Stimulated activated CD8-positive, alpha-beta memory T cell treated with anti-CD3 and anti-CD28 coated beads, Interleukin-4, amount 100 ng/mL, for 4 hours (primary cell): ENCODE results near the gene PPME1.
"Not testable (repeated sequence)": the region's sequence is repeated elsewhere in the genome, so short reads cannot be mapped to it uniquely, and the experiment has no call there.

ENCODE experiments used
- DNase-seq, 2 donors: peaks; one replicate each; pipeline ENCODE4 v3.0.0-alpha.2; 2020; ENCODE audit warnings: low read depth in 2 of 2, low spot score in 1 of 2

PPME1 gene, protein sequence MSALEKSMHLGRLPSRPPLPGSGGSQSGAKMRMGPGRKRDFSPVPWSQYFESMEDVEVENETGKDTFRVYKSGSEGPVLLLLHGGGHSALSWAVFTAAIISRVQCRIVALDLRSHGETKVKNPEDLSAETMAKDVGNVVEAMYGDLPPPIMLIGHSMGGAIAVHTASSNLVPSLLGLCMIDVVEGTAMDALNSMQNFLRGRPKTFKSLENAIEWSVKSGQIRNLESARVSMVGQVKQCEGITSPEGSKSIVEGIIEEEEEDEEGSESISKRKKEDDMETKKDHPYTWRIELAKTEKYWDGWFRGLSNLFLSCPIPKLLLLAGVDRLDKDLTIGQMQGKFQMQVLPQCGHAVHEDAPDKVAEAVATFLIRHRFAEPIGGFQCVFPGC

DNA sequence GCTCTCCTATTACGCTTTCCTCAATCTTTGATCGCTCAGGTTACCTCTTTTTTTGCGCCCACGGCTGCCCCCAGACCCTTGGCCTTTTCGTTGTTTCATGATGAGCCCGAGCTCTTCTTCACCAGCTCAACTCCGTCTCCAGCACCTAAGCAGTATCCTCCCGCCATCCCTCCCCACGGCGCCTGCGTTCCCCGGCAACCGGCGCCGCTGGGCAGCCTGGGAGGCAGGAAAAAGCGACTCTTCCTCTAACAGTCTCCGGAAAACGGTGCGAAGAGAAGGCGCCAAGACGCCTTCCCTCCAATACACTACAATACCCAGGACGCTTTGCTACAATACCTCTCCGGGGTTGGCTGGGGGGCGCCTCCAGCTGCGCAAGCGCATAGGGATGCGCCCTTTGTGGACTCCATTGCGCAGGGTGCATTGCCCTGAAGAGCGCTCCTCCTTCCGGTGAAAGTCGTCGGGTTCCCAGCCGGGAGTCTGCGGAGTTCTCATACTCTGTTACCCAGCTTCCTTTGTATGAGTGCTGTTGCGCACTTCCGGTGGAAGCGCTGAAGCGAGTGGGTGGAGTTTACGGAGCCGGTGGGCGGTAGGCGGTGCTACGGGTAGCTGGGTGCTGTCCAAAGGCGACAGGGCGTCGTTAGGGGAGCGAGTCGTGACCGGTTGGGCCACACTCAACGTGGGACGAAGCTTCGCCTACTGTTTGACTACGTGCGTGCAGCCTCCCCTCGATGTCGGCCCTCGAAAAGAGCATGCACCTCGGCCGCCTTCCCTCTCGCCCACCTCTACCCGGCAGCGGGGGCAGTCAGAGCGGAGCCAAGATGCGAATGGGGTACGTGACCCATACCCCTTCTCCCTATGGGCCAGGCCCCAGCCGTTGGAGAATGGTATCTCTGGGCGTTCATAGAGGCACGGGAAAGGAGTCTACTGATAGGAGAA lies at the start of gene PPME1, which contains the start of gene C2CD3:
TSS of gene PPME1 (plus strand) at position 596 of the 936 bp plus-strand sequence. CDS start at position 729, 133 bp downstream.
TSS of gene C2CD3 (minus strand) at position 309 of the 936 bp plus-strand sequence. CDS start at position 99, 210 bp downstream.
- DNase-seq: peak; percentile 90 to 96

DNA sequence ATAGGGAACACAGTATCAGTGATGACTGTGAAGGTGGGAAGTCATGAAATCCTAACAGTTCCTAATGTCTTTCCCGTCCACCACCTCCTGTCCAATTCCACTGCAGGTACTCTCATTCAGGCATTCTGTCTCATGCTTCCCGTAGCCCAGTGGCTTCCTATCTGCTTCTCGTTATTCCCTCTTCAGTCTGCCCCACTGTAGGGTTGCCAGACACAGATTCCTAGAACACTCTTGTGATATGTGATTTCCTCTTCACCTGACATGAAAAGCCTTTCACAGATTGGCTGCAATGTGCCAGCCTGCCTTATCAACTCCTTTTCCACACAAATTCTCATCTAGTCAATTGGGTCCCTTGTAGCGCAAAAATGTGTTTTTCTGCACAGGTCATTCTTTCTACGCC lies 49.3 kb upstream of the PPME1 start:
- DNase-seq: no peak

DNA sequence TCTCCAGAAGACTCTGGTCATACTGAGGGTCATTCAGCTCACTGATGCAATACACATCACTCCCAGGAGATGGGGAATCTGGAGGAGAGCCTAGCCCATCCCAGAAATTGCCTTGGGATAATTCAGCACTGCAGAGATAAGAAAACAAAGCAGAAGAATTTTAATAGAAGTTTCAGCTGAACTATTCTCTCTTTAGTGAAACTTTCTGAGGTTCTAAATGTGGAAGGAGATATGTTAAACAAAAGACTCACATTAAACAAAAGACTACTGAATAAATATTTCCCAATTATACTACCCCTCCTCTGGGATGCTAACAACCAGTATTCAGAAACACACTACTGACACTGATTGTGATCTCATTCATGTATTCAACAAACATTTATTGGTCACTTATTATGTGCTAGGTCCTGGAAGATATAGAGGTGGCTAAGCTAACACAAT lies 48.1 kb upstream of the PPME1 start:
- DNase-seq: no peak

DNA sequence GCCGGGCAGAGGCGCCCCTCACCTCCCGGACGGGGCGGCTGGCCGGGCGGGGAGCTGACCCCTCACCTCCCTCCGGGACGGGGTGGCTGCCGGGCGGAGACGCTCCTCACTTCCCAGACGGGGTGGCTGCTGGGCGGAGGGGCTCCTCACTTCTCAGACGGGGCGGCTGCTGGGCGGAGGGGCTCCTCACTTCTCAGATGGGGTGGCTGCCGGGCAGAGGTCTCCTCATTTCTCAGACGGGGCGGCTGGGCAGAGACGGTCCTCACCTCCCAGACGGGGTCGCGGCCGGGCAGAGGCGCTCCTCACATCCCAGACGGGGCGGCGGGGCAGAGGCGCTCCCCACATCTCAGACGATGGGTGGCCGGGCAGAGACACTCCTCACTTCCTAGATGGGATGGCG lies 42.0 kb upstream of the PPME1 start:
- not testable (repeated sequence) for DNase-seq

DNA sequence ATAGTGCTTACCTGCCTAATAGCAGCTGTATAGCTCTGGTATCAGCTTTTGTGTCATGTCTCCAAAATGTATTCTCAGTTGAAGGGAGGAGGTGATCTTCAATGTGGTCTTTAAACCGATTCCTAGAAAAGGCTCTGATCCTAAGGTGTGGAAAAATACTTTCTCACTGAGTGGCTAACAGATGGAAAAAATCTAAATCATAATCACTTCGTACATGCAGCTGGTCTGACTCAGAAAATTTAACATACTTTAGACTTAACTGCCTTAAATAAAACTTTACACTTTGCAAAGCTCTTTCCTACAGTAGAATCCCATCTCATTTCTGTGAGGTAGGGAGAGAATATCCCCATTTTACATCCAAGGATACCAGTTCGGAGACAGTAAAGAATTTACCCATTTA lies 38.3 kb upstream of the PPME1 start:
- no peak for DNase-seq

DNA sequence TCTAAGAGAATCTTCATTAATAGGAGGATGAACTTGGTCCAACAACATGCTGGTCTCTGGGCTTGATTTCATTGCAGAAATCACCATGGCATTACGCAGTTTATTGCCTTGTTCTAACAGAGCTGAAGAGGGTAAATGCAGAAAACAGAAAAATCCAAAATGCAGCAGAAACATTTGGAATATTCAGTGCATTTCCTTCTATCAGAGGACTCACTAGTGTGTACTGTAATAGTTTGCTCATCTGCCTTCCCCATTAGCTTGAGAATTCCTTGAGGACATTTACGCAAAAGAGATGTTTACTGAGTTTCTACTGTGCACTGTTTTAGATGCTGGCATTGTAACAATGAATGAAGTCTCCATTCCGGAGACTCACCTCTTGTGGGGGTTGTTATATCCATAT lies 37.7 kb upstream of the PPME1 start:
- no peak for DNase-seq

DNA sequence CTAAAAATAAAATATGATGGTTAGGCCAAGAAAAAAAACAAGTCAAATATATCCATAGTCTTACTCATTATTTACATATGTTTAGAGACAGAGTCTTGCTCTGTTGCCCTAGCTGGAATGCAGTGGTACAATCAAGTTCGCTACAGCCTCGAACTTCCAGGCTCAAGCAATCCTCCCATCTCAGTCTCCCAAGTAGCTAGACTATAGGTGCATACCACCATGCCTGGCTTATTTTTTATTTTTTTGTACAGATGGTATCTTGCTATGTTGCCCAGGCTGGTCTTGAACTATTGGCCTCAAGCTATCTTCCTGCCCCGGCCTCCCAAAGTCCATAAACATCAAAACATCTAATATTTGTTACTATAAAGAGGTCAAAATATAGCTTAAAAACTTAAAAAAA lies 36.4 kb upstream of the PPME1 start:
- no peak for DNase-seq

DNA sequence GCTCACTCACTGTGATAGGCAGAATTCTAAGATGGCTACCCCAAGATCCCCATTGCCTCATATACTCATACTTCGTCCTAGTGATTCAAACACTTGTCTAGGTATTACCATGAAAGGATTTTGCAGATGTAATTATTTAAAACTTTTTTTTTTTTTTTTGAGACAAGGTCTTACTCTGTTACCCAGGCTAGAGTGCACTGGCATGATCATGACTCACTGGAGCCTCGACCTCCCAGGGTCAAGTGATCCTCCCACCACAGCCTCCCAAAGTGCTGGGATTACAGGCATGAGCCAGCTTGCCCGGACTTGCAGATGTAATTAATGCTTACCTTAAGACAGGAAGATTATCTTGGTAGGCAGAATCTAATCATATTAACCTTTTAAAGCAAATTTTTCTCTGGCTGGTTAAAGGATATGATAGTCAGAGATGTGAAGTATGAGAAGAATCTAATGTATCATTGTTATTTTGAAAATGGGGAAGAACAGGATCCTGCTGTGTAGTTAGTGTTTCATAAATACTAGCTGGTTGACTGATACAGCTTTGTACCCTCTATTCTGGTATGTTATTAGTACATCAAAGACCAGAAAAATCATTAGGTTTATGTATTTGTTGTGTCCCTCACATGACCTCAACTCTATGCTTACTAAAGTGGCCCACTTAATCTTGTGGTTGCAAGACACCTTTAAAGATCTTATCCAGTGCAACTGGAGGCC lies 35.8 kb upstream of the PPME1 start:
- DNase-seq: no peak

DNA sequence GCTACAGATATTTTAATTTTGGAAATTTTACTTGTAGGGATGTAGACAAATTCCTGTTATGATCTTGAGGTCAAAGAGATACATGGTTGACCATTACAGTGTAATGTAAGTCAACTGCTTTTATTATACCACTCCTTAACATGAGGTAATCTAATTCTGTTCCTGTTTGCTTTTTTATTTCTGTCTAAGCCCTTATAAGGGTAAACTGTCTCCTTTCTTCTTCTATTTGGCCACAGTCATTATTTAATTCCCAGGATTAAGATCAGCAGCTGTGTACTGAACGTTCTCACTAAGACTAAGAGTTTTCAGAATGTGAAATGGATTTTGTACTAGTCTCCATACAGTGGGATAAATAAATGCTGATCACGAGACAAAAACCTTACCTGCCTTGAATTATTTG lies 33.1 kb upstream of the PPME1 start:
- DNase-seq: no peak

DNA sequence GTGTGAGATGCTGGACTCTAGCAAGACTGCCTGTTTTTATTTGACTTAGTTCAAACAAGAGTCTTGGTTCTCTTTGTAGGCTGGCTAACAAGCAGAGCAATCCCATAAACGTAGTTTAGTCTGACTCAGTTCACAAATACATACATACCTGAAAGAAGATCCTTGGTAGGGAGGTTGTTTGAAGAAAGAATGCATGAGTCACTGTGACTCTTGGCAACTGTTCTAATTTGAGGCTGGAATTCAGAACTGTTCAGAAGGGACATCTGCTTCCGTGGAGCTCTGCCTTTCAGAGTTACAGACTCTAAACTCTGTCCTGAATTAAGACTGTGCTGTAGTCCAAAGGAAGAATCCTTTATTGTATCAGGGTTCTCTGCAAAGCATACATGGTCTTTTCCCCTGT lies 32.5 kb upstream of the PPME1 start:
- DNase-seq: no peak

DNA sequence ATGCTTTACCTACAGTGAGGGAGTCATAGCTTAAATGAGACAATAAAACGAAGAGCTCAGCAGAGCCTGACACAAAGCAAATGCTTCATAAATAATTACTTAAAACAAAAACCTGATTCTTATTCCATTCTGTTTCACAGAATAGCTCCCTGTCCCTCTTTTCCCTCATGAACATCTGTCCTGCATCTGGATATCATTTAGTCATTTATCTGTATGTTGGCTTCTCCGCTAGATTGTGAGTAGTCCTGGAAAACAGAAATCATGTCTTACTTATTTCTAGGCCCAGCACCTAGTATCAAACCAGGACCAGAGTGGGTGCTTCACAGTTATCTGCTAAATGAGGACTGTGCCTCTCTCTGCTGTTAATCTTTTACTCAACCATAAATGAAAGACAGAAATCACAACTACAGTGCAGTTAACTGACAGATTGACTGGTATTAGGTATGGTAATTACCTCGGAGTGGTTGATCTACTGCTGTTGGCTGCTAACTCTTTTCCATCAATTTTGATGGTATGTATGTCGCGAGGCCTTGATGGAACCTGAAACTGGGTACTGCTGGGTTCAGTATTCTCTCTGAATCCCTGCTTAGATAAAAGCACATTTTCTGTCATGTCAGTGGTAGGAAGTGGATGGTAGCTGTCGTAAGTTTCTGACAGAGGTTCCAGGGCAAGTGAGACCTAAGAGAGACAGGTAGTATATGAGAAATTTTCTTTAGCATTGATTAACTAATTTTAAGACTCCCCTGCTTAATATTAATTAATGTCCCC lies 31.8 kb upstream of the PPME1 start:
- no peak for DNase-seq

DNA sequence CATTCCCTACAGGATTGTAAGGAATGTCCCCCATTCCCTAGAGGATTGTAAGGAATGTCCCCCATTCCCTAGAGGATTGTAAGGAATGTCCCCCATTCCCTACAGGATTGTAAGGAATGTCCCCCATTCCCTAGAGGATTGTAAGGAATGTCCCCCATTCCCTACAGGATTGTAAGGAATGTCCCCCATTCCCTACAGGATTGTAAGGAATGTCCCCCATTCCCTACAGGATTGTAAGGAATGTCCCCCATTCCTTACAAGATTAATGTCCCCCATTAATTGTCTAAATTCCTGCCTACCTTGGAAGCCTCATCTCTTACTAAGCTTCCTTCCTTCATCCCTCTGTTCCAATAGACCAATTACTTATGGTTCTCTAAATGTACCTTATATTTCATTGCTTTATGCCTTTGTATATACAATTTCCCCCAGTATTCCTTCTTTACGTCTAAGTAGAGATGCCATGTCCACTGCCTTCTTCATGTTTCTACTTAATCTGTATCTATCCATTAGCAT lies 31.1 kb upstream of the PPME1 start:
- DNase-seq: not testable (repeated sequence)

DNA sequence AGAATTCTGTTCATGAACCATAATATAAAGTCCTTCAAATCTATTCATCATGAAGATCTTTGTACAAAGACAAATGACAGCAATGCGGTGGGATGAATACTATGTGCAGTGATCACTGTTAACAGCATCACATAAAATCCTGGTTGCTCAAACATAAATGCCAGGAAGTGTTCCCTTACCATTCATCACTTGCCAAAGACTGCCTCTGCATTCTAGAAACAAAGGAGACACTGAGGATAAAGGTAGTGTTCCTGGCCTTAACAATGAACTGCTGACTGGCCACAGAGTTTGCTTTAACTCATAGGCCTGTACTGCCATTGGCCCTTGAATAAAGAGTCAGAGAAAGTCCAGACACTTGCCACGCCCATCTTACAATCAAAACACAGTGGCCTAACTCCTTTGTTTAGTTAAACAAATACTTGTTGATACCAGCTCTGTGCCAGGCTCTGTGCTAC lies 29.8 kb upstream of the PPME1 start:
- DNase-seq: no peak

DNA sequence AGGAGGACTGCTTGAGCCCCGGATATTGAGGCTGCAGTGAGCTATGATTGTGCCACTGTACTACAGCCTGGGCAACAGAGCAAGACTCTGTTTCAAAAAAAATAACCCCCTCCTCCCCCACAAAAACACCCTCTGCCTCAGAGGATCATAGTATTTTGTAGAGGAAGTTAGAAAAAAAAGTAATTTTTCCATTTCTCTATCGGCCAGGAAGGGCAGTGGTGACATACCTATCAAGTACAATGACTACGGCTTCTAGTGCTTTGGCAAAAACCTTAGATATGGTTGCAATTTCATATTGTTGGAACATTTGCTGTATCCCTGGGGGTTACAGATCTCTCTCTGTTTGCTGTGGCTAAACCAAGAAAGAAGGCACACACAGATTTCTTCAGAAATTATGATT lies 29.2 kb upstream of the PPME1 start:
- no peak for DNase-seq

DNA sequence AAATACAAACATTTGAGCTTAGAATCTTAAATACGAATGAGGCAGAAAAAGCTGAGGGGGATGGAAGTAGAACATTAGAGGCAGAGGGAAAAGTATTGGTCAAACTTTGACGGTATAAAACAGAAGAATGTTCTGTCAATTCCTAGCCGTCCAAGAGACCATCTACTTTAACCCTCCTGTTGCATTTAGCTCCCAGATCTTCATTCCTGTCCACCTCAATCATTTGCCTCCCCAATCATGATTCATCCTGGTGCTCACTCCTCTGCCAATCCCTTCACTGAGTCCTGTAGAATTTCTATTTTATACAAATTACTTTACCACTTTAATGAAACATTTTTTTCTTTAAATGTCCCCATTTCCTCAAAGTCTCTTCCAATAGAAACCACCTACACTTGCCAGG lies 28.5 kb upstream of the PPME1 start:
- DNase-seq: no peak

DNA sequence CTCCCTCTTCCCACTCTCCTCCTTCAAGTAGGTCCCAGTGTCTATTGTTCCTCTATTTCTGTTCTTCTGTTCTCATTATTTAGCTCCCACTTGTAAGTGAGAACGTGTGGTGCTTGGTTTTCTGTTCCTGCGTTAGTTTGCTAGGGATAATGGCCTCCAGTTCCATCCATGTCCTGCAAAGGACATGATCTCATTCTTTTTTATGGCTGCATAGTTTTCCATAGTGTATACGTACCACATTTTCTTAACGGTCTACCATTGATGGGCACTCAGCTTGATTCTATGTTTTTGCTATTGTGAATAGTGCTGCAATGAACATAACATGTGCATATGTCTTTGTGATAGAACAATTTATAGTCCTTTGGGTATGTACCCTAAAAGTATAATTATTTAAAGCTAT lies 26.5 kb upstream of the PPME1 start:
- DNase-seq: no peak

DNA sequence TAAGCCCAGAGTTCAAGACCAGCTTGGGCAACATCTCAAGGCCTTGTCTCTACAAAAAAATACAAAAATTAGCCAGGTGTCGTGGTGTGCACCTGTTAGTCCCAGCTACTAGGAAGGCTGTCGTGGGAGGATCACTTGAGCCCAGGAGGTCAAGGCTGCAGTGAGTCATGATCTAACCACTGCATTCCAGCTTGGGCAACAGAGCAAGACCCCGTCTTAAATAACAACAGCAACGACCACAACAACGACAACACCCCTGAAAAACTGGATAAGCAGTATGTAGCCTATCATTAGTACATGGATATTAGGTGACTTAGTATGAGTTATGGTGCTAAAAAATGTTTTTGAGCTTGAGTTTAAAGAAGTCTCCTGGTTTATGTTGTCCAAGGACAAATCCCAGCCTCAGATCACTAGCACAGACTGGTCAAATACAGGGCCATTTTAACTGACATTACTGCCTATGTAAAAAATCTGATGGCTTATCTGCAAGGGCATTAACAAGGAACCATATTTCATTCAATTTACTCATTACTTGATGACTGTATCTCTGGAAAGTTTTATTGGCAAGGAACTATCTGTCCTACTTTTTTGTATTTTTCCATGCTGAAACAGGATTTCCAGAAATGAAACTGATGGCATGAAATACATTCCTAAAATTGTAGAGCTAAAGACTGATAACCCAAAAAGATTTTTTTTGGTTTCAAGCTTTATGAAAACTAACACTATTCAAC lies 23.7 kb upstream of the PPME1 start:
- no peak for DNase-seq

DNA sequence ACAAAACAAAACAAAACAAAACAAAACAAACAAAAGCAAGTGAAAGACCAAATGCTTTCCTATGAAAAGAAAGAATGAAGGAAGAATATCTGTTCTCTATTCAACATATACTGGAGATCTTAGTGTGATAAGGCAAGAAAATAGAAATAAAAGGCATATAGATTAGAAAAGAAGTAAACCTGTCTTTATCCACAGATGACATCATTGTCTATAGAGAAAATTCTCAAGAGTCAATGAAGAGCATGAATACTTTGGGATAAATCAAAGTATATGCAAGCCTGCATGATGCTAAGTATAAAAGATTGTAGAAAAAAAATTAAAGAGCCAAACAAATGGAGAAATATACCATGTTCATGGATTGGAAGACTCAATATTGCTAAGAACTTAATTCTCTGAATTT lies 17.9 kb upstream of the PPME1 start:
- no peak for DNase-seq

DNA sequence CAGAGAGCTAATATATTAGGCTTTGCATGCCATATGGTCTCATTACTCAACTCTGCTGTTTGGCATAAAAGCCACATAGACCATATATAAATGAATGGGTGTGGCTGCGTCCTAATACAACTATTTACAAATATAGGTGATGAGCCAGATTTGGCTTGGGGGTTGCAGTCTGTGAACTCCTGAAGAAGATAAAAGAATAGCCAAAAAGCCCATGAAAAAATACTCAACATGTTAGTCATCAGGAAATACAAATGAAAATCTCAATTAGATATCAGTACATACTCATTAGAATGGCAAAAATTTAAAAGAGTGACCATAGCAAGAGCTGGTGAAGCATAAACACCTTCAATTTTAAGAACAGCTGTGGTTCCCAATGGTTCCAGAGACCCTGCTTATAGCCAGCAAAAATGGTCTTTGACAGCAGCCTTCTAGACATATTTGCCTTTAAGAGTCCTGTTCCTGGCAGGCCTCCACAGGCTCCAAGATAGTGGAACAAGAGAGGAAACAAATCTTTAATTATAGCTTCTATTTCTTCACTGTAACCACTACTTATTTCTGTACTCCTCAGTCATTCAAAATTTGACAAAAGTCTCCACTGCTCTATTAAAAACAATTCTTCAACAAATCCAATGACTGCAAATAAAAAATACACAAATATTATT lies 16.3 kb upstream of the PPME1 start:
- DNase-seq: no peak
